Measurements from ENCODE around the gene PRKAG3.

PRKAG3 gene

GRCh38 chr2:218839430-218839829, 7.8 kb upstream of the PRKAG3 start:
- DNase-seq (ENCODE audit: low spot score): no peak

DNA sequence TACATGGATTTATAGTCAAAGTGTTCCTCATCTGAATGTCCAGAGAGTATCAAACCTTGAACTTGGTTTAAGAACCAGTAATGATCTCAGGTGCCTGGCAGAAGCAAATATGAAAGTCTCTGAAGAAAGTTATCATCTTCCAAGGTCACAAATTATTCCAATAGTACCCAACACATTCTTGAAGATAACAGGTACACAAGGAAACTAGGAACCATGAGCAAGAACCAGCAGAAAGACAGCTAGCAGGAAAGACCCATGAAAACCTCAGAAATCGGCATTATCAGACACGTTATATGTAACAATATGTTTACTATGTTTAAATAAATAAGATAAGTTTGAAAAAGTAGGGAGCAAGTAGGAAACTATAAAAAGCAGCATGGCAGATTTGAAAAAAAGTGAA, 5.9 kb upstream of the PRKAG3 start:
- no peak for DNase-seq (ENCODE audit: low spot score)

DNA sequence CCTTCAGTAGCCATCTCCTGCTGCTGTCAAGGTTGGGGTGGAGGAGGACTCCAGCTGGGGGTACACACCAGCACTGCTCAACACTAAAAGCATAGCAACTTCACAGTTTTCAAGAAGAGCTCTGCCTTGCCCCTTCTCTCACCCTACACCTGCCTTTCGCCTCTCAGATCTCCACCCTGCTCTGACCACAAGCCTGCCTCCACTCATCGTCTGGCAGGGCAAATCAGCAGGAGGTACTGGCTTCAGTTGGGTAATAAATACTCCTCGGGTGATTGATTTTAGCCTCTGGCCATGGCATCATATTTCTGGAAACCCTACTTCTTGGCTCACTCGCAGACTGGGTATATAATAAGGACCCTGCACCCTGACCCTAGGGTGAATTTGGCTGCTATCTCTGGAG, 3.1 kb upstream of the PRKAG3 start:
- no peak for DNase-seq (ENCODE audit: low spot score)

- DNase-seq (ENCODE audit: low spot score): no peak
Measured at GRCh38 chr2:218833023-218833609, 1.5 kb upstream of the PRKAG3 start.

- no peak for DNase-seq (ENCODE audit: low spot score)
Measured at GRCh38 chr2:218832520-218832919, 917 bp upstream of the PRKAG3 start.

- DNase-seq (ENCODE audit: low spot score): no peak
Measured at GRCh38 chr2:218832081-218832480, 478 bp upstream of the PRKAG3 start.

- DNase-seq (ENCODE audit: low spot score): no peak
Measured at GRCh38 chr2:218830526-218831306, 887 bp downstream of the PRKAG3 start.

DNA sequence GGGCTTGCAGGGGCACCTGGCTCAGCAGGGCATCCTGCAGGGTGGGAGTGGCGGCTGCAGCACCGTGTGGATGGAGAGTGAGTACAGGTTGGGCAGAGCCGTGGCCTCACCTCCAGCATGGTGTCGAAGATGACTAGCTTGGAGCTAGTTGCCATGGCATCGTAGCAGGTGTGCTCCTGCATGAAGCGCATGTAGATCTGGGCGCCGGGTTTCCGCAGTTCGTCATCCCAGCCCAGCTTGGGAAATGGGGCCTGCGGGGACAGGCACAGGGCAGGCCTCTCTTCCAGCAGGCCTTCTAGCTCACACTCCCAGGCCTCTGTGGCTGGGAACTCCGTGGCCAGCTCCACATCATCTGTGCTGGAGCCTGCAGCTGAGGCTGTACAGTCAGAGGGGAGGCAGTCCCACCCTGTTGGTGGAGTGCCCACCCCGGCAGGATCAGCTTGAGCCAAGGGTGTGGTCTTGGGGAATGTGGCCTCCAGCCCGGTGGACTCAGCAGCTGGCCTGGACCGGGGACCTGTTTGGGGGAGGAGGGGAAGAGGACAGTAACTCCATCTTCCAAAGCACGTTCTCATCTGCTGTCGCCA, 1.6 kb downstream of the PRKAG3 start:
- no peak for DNase-seq (ENCODE audit: low spot score)

- no peak for DNase-seq (ENCODE audit: low spot score)
Measured at GRCh38 chr2:218828477-218828778, 3.2 kb downstream of the PRKAG3 start.

- no peak for DNase-seq (ENCODE audit: low spot score)
Measured at GRCh38 chr2:218827701-218828476, 3.7 kb downstream of the PRKAG3 start.

DNA sequence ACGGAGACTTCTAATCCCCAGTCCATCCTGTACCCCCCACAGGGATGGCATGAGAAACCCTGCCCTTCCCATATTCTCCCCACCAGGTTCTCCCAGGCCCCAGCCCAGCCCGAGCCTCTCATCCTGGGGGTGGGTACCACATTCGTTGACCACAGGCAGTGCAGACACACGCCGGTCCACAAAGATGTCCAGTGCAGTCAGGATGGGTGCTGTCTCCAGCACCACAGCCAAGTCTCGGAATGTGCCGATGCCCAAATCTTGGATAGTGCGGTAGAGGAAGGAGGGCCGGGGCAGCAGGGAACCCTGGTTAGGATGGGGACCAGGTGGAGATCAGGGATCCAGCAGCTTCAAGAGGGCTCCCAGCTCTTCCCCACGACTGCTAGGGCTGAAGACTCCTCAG, 4.8 kb downstream of the PRKAG3 start:
- no peak for DNase-seq (ENCODE audit: low spot score)

GRCh38 chr2:218824004-218824403, 7.6 kb downstream of the PRKAG3 start:
- DNase-seq (ENCODE audit: low spot score): no peak

DNA sequence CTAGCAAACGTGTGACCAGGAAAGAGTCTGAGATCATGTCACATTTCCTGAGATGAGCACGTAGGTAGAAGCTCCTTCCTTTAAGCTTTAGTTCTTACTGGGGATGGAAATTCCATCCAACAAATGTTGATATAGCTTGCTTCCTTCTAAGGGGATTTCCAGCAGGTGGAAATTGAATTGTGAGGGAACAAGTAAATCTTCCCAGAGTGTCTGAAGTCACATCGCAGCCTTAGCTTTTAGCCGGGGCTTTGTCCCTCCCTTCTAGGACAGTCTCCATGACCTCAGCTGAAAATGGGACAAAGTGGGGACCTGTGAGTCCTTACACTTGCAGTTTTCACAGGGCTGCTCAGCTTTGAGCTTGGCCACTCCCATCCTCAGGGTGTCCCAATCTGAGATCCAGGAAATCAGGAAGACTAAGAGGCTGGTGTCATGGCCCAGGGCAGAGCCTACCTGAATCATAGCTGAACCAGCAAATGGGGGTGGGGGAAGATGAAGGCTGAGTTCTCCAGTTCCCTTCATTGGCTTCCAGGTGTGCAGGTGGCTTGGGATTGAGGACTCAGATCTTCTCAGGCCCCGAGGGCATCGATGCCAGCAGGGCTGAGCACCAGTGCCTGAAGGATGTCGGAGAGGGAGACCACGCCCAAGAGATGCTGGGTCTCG, 8.3 kb downstream of the PRKAG3 start:
- DNase-seq (ENCODE audit: low spot score): no peak

- DNase-seq (ENCODE audit: low spot score): no peak
Measured at GRCh38 chr2:218822622-218823021, 9.0 kb downstream of the PRKAG3 start.

- no peak for DNase-seq (ENCODE audit: low spot score)
Measured at GRCh38 chr2:218821605-218822211, 9.9 kb downstream of the PRKAG3 start.

- no peak for DNase-seq (ENCODE audit: low spot score)
Measured at GRCh38 chr2:218820746-218821369, 10.7 kb downstream of the PRKAG3 start.

GRCh38 chr2:218819093-218819492, 12.5 kb downstream of the PRKAG3 start:
- DNase-seq (ENCODE audit: low spot score): no peak

DNA sequence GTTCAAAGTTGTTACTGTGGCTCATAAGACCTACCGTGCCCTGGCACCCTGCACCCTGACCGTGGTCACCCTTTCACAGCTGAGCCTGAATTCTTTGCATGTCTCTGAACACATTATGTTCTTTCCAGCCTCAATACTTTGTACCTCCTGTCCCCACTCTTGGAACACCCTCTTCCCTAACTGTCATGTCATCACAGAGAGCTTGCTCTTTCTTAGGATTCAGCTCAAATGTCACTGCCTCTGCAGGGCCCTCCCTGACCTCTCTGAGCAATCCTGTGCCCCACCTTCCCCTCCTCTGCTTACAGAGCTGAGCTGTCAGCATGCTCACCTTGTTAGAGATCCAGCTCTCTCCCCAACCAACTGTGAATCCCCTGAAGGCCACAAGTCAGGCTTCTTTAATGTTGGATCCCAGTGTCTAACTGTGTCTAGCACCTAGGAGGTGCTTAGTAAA, 15.0 kb downstream of the PRKAG3 start:
- DNase-seq (ENCODE audit: low spot score): no peak

GRCh38 chr2:218815649-218816048, 16.0 kb downstream of the PRKAG3 start:
- DNase-seq (ENCODE audit: low spot score): no peak

GRCh38 chr2:218815244-218815637, 16.4 kb downstream of the PRKAG3 start:
- no peak for DNase-seq (ENCODE audit: low spot score)

DNA sequence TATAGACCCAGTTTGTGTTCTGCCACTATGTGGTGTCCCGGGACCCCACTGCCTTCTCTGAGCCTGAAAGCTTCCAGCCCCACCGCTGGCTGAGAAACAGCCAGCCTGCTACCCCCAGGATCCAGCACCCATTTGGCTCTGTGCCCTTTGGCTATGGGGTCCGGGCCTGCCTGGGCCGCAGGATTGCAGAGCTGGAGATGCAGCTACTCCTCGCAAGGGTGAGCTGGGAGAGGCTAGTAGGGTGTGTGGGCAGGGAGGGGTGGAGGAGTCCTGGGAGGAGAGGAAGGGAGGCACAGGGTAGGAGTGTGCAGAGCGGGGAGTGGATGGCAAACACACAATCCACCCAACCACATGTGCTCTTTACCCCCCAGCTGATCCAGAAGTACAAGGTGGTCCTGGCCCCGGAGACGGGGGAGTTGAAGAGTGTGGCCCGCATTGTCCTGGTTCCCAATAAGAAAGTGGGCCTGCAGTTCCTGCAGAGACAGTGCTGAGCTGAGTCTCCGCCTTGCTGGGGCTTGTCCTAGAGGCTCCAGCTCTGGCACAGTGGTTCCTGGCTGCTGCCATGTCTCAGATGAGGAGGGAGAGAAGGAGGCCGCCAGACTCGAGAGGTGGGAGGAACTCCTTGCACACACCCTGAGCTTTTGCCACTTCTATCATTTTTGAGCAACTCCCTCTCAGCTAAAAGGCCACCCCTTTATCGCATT, 16.9 kb downstream of the PRKAG3 start:
- DNase-seq (ENCODE audit: low spot score): no peak
